ENCODE data around the gene MFAP3L.
"Not testable (repeated sequence)": the region's sequence is repeated elsewhere in the genome, so short reads cannot be mapped to it uniquely, and the experiment has no call there.

MFAP3L gene

DNA sequence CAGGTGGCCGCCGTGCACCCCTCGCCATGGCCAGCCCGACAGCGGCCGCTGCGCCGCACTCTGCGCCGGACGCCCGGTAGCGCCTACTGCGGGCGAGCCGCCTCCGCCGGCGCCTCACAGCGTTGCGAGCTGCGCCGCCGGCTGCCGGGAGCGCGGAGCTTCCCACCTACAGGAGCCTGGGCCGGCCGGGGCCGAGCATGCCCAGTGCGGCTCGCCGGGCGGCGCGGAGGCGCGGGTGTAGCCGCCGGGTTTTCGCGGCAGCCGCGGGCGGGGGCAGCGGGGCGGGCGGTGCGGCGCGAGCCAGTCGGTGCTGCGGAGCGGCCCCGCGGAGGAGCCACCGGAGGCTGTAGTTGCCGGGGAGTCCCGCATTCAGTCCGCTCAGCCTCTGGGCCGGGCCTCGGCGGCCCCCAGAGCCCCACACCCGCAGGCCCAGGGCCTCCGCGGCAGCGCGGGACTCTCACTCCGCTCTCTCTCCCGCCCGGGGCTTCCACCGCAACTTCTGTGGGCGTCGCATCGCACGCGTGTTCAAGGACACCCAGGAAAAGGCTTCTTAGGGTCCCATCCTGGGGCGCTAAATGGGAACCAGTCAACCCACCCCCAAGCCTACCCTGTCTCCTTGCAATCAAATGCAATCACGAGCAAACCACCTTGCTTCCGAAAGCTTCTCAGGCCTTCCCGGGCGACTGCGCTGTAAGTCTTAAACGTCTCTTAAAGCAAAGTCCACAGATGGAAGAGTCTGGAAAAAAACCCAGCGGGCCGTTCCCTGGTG, at the start of gene MFAP3L:
Gene MFAP3L, minus strand, starts transcription at position 143 of the 769 bp plus-strand sequence. CDS start 20,518 bp downstream, outside the sequence.
- DNase-seq = peak; percentile 42

DNA sequence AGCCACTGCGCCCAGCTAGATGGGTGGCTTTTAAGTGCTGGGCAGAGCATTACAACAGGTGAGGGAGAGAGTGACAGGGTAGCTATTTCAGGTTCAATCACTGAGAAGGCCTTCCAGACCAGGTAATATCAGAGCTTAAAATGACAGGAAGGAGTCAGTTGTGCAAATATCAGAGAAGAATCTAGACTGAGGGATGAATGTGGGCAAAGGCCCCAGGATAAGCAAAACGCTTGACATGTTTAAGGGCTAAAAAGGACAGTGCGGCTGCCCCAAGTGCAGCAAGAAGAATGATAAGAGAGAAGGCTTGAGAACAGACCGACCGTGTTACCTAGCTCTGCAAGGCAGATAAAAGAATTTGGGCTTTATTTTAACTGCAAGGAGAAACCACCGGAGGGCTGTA, 45.0 kb upstream of the MFAP3L start:
- no peak for DNase-seq

DNA sequence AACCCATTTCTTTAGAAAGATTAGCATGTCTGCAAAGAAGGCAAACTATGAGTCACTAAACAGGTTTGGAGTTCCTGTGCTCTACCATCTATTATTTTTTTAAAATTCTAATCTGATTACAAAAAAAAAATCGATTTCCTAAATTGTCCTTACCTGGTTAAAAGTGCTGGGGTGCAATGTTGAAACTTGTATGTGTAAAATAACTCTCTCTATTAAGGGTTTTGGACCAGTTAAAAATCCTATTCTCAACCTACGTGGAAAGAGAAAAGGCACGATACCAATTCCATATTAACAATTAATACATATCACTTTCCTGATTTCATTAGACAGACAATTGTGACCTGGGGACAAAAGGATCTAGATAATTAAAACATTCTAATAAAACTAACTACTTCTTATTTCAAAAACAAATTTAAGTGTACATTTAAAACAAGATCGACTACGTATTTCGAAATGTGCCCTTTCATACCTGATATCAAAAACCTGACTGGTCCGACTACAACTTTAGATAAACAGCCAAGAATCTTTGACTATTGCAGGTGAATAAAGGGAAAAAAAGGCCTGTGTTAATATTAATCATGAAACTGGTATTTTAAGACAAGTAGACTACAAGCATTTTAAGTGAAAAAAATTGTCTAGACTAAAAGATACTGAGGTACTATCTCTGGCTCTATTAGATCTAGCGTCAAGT, 42.4 kb upstream of the MFAP3L start:
- DNase-seq = no peak

DNA sequence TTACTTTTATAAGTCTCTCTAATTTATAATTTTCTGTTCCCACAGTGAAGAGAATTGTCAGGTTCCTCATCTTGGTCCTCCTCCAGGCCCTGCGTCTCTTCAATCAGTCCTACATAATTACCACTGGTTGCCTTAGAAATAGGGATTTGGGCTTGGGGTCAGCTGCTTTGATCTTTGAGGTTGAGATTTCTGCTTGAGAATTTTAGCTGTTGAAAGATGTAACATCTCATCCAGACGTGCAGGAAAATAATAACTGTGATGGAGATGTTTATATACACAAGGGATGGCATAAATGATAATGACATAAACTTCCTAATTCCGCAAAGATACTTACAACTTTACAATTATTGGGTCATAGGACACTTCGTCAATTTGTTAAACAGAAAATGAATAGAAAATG, 33.2 kb upstream of the MFAP3L start:
- no peak for DNase-seq

DNA sequence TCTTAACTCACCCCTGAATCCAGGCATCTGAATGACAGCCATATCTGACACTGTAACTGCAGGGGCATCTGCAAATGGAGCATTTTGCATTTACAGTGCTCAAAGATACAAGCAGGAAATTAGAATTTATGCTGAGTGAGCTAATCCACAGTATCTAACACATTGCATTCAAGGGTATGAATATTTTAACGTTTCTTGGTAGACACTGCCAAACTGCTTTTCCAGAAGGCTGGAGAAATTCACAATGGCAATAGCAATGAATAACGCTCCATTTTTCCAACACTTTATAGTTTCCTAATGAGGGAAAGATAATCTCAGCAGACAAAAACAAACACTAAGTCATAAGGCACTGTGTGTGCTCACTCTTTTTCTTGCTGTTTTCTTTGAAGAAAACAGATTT, 32.6 kb upstream of the MFAP3L start:
- no peak for DNase-seq

DNA sequence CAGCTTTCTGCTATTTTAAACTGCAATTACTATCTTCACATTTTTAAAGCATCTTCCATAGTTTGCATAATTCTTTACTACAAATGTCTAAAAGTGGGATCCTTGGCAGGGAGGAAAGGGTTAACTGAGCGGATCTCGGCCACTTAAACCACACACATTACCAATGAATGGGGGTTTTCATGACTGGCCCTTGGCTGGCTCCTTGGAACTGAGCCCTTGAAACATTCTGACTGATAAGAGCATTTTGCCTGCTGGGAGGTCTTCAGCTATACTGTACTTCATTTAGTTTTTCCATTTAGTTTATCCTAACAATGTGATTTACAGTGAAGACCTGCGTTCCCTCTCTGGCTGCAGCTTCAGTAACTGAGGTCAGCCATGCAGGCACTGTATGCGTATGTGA, 31.7 kb upstream of the MFAP3L start:
- no peak for DNase-seq

DNA sequence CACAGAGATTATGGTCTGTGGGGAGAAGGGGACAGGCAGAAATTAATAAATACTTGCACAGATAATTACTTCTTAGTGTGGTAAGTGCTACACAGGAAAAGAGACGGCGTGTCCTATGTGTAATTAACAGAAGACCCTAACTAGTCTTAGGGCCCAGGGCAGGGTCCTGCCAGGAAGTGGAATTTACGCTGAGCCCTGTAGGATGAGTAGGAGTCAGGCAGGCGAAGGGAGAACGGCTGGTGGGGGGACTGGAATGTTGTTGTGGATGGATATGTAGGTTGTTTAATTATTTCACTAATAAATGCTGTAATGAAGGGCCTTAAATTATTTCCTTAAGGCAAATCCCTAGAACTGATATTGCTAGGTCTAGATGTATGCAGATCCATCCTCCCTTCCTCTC, 26.7 kb upstream of the MFAP3L start:
- no peak for DNase-seq

DNA sequence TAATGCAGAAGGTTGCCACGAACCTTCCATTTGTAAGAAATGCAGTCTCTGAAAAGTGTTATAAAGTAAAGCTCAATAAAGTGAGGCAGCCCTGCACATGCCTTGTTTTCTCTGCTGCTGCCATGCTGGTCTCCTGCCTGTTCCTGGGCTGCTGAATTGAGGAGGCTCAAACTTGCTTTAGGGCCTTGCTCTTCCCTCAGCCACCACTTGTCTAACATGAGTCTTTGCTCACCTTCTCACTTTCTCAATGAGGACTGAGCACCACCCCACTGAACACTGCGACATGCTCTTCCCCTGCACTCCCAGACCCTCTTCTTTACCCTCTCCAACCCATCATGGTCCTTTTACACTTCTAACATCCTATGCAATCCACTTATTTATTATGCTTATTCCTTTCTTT, 25.2 kb upstream of the MFAP3L start:
- no peak for DNase-seq

DNA sequence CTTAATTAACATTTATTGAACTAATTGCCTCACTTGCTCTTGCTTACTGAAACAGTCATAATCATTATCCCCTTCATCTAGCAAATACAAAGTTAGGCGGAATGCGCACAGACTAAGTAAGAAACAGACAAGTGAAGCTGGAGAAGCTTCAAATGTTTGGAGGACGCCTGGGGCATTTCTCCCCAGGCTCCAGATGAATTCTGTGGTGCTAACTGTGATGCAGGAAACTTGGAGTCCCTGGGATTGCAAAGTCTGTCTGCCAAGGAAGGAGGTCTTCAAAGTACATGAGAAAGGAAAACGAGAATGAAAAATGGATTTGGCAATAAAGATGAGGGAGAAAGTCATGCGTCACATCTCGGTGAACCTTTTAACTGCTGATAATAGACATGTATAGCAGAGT, 23.6 kb upstream of the MFAP3L start:
- DNase-seq = no peak

DNA sequence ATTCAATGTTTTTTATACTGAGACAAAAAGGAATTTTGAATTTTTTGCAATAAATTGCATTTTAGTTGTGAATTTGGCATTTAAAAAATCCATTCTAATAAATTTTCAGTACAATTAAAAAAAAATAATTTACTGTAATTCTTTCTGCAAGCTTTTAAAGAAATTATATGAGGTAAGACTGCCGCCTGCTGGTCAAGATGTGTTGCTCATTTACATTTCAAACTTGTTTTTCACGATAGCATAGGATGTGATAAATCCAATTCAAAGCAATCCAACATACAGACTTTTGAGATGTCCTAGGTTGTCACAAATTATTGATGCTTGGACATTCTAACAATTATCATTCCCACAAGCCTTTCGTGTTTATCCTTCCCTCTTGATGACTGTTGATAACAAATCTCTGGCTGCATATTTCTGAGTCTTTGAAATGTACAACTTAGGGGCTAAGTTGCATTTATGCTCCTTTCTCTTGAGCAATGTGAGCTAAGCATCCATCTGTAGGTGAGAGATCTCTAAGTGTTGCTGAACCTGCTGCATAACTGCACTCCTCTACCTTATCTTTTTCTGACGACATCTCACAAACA, 21.7 kb upstream of the MFAP3L start:
- DNase-seq = peak; percentile 6

DNA sequence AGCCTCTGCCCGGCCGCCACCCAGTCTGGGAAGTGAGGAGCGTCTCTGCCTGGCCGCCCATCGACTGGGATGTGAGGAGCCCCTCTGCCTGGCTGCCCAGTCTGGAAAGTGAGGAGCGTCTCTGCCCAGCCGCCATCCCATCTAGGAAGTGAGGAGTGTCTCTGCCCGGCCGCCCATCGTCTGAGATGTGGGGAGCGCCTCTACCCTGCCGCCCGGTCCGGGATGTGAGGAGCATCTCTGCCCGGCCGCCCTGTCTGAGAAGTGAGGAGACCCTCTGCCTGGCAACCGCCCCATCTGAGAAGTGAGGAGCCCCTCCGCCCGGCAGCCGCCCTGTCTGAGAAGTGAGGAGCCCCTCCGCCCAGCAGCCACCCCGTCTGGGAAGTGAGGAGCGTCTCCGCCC, 20.0 kb upstream of the MFAP3L start:
- DNase-seq = not testable (repeated sequence)

DNA sequence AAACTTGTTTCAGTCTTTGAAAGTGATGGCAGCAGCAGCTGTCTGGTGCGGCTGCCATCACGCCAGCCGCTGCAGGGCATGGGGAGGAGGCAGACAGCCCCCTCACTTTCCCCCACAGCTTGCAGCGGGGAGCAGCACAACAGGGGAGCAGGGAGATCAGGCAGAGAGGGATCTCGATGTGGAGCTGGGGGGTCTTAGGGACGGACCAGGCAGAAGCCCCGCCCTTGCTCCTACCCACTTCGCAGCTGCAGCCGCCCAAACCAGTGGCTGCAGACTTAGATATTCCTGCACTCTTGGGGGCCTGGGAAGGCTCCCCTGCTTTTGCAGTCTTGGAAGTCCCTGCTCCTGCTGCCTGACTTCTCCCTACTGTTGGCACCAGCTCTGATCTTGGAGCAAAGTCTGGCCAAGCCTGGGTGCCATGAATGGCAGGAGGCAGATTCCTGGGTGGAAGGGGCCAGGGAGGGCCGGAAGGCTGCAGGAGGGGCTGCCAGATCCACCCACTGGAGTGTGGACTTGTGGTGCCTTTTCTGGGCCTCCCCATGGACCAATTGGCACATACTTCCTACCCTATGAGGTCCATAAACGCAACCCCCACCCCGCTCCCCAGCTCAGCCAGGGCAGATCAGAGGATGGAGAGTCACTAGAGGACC, 14.0 kb upstream of the MFAP3L start:
- no peak for DNase-seq

DNA sequence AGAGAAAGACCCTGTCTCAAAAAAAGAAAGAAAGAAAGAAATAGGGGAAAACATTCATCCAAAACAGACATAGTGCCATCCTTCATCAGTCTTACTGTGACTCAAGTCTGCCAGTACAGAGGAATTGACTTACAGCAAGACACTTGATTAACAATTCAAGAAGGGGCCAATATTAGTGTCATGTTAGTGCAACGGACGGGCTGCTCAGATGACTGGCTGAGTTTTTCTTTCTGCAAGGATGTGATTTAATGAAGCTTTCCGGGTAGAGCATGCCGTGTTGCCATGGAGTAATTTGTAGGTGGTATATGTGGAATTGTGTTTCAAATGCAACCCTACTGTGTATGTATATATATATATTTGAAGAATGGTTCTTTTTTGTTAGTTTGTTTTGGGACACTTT, 12.6 kb upstream of the MFAP3L start:
- no peak for DNase-seq

DNA sequence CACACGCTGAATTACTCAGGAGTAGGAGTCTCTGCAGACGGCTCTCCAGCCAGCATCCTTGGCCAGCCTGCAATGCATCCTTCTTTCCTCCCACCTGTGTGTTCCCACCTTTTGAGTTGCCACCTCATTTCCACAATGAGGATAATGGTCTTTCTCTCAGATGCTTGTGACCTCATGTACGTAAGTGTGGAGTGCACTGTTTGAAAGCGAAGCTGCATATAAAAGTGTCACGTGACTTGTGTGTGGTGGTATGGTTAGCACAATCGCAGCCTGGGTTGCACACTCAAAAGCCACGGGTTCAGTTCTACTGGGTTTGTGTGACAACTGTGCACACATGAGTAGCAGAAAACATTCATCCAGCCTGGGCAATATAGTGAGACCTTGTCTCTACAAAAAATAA, 12.0 kb upstream of the MFAP3L start:
- DNase-seq = no peak

DNA sequence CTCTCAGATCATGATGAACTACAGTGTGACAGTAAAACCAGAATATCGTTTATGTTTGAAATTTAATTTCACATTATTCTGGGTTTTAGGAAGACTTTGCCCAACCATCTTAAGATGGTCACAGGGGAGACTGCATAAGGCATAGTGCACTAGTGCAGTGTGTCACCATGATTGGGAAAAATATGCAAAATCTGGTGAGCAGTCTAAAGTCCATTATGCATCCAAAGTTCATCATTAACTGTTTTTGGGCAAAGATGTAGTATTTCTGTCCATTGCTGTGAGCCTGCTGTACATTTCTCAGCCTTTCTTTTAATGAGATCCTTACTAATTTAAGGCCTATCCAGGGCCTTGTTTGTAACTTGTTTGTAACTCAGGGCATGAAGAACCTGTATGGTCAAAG, 11.3 kb upstream of the MFAP3L start:
- no peak for DNase-seq

DNA sequence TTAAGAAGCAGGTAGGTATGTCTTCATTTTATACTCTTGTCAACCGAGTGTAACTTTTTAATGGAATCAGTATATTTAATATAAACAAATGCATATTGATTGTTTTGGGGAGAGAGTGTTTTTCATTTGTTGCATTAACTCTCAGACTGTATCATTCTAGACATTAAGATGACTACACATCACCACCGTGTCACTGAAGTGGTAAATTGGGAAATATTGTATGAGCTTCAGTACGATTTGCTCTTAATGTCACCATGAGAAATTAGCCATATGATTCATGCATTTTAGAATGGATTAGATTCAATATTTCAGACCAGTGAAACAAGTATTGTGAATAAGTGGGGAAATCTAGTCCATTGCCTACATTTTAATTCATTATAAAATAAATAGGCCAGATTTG, 9.7 kb upstream of the MFAP3L start:
- no peak for DNase-seq

DNA sequence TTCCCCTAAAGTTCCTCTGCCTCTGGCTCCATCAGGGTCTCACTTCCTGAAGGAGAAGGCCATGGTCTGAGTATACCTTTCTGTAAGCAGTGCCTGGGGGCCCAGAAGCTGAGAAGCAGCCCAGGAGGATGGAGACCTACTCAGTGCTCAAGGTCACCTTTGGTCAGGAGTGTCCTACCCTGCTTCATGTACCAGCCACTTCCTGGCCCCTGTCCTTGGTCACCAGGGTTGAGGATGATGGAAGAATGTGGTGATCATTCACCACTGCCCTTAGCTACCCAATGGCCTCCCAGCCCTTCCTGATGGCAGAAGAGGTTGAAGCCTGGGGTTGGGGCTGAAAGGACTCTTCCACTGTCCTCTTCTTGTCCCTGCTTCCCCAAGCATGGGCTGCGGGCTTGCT, 9.0 kb upstream of the MFAP3L start:
- DNase-seq = no peak

DNA sequence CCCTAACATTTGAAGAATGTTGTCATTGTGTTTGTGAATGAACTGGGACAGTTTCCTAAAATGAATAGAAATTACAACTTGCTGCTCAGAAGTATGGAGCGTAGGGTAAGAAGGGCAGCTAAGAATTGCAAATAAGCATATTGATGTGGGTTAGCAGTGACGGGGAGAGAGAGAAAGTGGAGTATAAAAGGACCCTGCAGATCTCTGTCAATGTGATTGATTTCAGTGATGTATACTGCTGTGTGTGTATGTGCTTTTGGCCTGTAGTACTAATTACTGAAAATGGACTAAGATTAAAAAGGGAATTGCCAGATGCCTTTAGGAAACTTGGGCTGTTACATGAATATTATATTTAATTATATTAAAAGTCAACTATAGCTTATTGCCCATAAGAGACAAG, 7.8 kb upstream of the MFAP3L start:
- no peak for DNase-seq

DNA sequence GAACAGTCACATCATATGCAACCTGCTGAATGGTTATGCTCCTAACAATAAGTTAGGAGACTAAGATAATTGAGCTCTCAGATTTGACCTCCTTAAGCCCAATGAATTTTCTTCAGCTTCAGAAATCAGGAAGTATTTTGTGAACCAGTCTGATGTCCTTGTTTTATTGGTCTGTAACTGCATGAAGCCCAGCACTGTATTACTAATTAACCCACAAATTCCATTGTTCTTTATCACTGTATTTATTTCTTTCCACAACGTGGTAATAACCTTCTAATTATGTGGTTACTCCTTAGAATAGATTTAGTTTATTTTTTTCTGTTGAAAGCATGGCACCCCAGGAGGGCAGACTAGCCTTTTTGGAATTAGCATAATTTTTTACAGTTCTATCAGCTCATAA, 3.9 kb upstream of the MFAP3L start:
- DNase-seq = no peak

DNA sequence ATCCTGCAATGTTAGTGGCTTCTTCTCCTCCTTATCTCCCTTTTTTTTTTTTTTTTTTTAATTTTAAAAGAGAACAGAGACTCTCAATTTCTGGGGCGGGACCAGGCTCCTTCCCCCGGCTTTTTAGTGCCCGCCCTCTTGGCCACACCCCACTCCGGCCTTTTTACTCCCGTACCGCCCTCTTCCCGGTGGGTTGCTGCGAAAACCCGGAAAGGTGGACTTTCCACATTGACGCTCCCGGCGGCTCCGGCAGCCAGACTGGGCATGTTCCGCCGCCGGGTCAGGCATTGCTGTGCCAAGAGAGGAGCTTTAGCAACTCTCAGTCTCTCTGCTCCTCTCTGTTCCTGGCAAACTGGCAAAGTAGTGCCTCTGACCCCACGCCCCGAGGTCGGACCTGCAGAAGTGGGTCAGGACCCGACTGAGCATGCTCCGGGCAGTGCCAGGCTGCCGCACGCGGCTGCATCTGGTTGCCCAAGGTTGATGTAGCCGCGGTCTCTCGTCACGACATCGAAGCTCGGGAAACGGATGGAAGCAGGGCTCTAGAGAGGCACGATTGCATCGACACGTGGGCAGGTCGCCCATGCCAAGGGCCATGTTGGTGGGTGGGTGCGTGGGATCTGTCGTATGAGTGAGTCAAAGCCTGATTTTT, 1.1 kb upstream of the MFAP3L start:
- peak; percentile 74 for DNase-seq

DNA sequence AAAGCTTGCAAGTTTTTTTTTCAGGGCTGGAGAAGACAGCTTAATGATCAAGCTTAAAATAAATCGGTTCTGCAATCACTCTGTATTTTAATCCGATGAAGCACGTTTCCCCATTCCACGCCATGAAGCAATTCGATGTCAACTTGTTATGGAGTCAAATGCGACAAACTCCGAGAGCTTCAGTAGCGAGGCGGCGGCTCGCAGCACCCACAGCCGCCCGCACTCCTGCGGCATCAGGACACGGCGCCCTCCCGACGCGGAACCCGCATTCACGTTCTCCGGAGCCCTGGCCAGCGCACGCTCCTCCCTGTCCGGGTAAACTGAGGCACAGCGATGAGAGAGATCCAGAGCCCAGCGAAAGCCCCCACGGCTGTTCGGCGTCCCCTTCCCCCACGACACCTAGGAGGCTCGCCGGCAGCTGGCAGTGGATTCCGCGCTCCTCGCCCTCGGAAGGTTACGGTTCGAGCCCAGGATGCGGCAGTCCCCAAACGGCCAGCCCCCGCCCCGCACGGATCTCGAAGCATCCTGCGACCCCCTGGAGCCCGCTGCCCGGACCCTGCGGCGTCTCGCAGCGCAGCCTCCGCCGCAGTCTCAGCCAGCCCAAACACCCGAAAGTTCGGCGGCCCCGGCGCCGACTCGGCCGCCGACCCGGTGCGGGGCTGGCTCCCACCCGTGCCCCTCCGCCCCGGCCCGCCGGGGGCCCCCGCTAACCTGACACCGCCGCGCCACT, 507 bp downstream of the MFAP3L start:
- no peak for DNase-seq

DNA sequence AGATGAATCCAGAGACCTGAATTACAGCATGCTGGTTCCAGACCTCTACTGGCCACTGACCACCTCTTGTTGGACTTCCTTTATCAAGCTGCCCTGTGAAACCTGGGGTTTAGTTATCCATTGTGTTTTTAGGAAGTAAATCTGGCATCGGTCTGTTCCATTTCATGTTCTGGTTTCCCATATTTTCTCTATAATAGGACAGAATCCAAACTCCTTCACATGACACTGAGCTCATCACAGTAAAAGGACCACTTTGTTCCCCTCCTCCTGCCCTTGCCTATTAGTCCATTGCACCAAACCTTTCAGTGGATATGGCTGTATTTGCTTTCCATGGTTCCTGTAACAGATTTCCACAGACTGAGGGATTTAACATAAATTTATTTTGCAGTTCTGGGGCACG, 4.0 kb downstream of the MFAP3L start:
- DNase-seq = no peak

DNA sequence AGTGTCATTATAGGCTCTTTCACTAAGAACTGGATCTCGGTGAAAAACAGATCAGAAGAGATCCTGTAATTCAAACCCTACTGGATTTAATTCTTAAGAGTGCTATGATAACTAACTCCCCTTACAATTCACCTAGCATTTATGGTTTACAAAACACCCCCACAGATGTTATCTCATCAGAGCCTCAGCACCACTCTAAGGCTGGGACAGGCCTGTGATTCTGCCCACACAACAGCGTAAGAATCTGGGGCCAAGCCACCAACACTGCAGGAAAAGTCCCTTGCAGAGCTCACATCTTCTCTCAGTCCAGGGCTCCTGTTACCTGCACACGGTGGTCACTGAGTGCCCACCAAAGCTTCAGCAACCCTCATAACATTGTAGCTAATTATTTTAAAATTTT, 8.9 kb downstream of the MFAP3L start:
- no peak for DNase-seq
